ENCODE results near the gene C19orf25. TPM values are rescaled to one million over a fixed set of nuclear protein-coding genes. Genes with fewer than 3 reads are reported as not detected.

The C19orf25 gene
- total and polyA plus RNA-seq, 9 of the 15 experiments (the other 6 are each of a cell fraction or from before 2014, with no cell fraction given) = 0.79 to 96.0 (median 36.1) TPM

DNA sequence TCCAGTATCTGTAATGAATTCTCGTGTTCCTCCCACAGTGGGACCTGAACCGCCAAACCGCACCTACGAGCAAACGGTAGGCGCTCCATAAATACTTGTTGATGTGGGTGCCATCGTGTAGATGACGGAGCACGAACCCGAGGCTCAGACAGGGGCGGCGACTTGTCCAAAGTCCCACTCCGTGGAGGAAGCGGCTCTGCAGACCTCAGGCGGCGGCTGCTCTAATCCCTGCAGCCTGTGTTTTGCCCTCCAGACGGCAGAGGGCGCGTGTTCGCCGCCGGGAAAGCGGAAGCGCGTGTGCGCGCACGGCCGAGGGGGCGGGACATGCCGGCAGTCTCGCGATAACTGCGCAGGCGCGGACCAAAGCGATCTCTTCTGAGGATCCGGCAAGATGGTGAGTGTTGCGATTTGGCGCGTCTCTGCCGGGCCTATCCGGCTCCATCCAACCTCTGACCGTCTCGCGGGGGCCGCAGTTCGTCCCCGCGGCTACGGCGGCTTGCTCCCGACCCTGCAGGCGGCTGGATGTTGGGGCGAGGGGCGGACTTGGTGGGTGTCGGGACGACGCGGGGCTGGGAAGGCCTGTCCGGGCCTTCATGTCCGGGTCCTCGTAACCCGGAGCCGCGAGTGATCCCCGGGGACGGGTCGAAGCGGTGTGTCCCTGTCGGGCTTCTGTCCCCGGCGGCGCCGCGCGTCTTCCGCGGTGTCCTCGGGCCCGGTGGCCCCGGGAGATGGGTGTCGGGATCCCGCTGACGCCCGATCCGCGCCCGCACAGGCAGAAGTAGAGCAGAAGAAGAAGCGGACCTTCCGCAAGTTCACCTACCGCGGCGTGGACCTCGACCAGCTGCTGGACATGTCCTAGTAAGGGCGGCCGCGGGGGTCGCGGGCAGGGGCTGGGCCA, 40.7 kb downstream of the C19orf25 start, which contains the start of gene RPS15 (continued):
- TF ChIP-seq TRIM28 (IDR thresholded peaks at IDR 0.05) (peak; percentile 93), HNRNPLL (IDR thresholded peaks at IDR 0.05; ENCODE audit: low read depth, low read length, poor library complexity, severe bottlenecking) (peak; percentile 65), ATF7 (IDR thresholded peaks at IDR 0.05) (peak; percentile 87), GTF2A2 (tag; IDR thresholded peaks at IDR 0.05) (0 out of 2 replicates have a peak, but pooled peaks have one; percentile 75), COPS2 (conservative IDR thresholded peaks at IDR 0.05) (no peak), ZNF384 (IDR thresholded peaks at IDR 0.05; ENCODE audit: low read depth, low read length) (no peak), CBX3 (IDR thresholded peaks at IDR 0.05; ENCODE audit: borderline replicate concordance in 1 of 2, low read length in 2 of 2) (peak in 1 of 2 experiments; percentile 73; a peak in 1 of 3 replicates), ZNF830 (CRISPR knock-in tag; IDR thresholded peaks at IDR 0.05) (peak; percentile 93; the same call in 1 of the 2 replicates), RCOR1 (IDR thresholded peaks at IDR 0.05; ENCODE audit: borderline replicate concordance in 1 of 2, low read depth in 2 of 2, low read length in 2 of 2) (peak in 1 of 2 experiments; percentile 78; a peak in 2 of 4 replicates)
- TF ChIP-seq, protein P1, sequence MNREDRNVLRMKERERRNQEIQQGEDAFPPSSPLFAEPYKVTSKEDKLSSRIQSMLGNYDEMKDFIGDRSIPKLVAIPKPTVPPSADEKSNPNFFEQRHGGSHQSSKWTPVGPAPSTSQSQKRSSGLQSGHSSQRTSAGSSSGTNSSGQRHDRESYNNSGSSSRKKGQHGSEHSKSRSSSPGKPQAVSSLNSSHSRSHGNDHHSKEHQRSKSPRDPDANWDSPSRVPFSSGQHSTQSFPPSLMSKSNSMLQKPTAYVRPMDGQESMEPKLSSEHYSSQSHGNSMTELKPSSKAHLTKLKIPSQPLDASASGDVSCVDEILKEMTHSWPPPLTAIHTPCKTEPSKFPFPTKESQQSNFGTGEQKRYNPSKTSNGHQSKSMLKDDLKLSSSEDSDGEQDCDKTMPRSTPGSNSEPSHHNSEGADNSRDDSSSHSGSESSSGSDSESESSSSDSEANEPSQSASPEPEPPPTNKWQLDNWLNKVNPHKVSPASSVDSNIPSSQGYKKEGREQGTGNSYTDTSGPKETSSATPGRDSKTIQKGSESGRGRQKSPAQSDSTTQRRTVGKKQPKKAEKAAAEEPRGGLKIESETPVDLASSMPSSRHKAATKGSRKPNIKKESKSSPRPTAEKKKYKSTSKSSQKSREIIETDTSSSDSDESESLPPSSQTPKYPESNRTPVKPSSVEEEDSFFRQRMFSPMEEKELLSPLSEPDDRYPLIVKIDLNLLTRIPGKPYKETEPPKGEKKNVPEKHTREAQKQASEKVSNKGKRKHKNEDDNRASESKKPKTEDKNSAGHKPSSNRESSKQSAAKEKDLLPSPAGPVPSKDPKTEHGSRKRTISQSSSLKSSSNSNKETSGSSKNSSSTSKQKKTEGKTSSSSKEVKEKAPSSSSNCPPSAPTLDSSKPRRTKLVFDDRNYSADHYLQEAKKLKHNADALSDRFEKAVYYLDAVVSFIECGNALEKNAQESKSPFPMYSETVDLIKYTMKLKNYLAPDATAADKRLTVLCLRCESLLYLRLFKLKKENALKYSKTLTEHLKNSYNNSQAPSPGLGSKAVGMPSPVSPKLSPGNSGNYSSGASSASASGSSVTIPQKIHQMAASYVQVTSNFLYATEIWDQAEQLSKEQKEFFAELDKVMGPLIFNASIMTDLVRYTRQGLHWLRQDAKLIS (CRISPR knock-in tag; IDR thresholded peaks at IDR 0.05) = peak; percentile 90
- TF ChIP-seq, protein P2, sequence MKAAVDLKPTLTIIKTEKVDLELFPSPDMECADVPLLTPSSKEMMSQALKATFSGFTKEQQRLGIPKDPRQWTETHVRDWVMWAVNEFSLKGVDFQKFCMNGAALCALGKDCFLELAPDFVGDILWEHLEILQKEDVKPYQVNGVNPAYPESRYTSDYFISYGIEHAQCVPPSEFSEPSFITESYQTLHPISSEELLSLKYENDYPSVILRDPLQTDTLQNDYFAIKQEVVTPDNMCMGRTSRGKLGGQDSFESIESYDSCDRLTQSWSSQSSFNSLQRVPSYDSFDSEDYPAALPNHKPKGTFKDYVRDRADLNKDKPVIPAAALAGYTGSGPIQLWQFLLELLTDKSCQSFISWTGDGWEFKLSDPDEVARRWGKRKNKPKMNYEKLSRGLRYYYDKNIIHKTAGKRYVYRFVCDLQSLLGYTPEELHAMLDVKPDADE (conservative IDR thresholded peaks at IDR 0.05; ENCODE audit: control insufficient read depth, low read depth, low read length) = peak; percentile 77
- TF ChIP-seq, protein P3, sequence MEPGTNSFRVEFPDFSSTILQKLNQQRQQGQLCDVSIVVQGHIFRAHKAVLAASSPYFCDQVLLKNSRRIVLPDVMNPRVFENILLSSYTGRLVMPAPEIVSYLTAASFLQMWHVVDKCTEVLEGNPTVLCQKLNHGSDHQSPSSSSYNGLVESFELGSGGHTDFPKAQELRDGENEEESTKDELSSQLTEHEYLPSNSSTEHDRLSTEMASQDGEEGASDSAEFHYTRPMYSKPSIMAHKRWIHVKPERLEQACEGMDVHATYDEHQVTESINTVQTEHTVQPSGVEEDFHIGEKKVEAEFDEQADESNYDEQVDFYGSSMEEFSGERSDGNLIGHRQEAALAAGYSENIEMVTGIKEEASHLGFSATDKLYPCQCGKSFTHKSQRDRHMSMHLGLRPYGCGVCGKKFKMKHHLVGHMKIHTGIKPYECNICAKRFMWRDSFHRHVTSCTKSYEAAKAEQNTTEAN (CRISPR knock-in tag; IDR thresholded peaks at IDR 0.05) = peak; percentile 79; the same call in 1 of the 2 replicates
- TF ChIP-seq, protein P4, sequence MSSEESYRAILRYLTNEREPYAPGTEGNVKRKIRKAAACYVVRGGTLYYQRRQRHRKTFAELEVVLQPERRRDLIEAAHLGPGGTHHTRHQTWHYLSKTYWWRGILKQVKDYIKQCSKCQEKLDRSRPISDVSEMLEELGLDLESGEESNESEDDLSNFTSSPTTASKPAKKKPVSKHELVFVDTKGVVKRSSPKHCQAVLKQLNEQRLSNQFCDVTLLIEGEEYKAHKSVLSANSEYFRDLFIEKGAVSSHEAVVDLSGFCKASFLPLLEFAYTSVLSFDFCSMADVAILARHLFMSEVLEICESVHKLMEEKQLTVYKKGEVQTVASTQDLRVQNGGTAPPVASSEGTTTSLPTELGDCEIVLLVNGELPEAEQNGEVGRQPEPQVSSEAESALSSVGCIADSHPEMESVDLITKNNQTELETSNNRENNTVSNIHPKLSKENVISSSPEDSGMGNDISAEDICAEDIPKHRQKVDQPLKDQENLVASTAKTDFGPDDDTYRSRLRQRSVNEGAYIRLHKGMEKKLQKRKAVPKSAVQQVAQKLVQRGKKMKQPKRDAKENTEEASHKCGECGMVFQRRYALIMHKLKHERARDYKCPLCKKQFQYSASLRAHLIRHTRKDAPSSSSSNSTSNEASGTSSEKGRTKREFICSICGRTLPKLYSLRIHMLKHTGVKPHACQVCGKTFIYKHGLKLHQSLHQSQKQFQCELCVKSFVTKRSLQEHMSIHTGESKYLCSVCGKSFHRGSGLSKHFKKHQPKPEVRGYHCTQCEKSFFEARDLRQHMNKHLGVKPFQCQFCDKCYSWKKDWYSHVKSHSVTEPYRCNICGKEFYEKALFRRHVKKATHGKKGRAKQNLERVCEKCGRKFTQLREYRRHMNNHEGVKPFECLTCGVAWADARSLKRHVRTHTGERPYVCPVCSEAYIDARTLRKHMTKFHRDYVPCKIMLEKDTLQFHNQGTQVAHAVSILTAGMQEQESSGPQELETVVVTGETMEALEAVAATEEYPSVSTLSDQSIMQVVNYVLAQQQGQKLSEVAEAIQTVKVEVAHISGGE (CRISPR knock-in tag; IDR thresholded peaks at IDR 0.05) = 0 out of 6 replicates have a peak, but pooled peaks of 2 of the 3 experiments have one; percentile 13 to 61

All from K562 (cell line).